ENCODE measurements around the gene CSMD2. TPM values are rescaled to one million over a fixed set of nuclear protein-coding genes. Genes with fewer than 3 reads are reported as not detected.

The CSMD2 gene
- polyA plus RNA-seq, 10 donors: 0.52 to 2.2 (median 0.84) TPM

GRCh38 chr1:33608825-33609400 lies 556.1 kb downstream of the CSMD2 start:
- DNase-seq: no peak

GRCh38 chr1:33607444-33608005 lies 557.5 kb downstream of the CSMD2 start:
- no peak for DNase-seq

- DNase-seq: peak in 2 of 3 donors; percentile 33 to 51
These were observed 558.8 kb downstream of the CSMD2 start for GRCh38 chr1:33606272-33606671.

- no peak for DNase-seq
These were observed 562.8 kb downstream of the CSMD2 start for GRCh38 chr1:33602271-33602670.

- no peak for DNase-seq
These were observed 563.3 kb downstream of the CSMD2 start for GRCh38 chr1:33601751-33602150.

GRCh38 chr1:33599516-33600115 lies 565.4 kb downstream of the CSMD2 start:
- DNase-seq: peak in 2 of 3 donors; percentile 19 to 22

- DNase-seq: no peak
These were observed 576.3 kb downstream of the CSMD2 start for GRCh38 chr1:33588726-33589125.

GRCh38 chr1:33586795-33587194 lies 578.2 kb downstream of the CSMD2 start:
- no peak for DNase-seq

- peak in 1 of 3 donors; percentile 18 for DNase-seq
These were observed 578.9 kb downstream of the CSMD2 start for GRCh38 chr1:33586106-33586505.

GRCh38 chr1:33583567-33583966 lies 581.5 kb downstream of the CSMD2 start:
- DNase-seq: no peak

GRCh38 chr1:33578557-33579448 lies 586.2 kb downstream of the CSMD2 start:
- DNase-seq: no peak

GRCh38 chr1:33577663-33578062 lies 587.4 kb downstream of the CSMD2 start:
- no peak for DNase-seq

GRCh38 chr1:33576821-33577599 lies 588.0 kb downstream of the CSMD2 start:
- DNase-seq: no peak

GRCh38 chr1:33575324-33575879 lies 589.6 kb downstream of the CSMD2 start:
- DNase-seq: peak in 1 of 3 donors; percentile 17

- no peak for DNase-seq
These were observed 591.4 kb downstream of the CSMD2 start for GRCh38 chr1:33573661-33574060.

- DNase-seq: no peak
These were observed 592.6 kb downstream of the CSMD2 start for GRCh38 chr1:33572387-33572786.

GRCh38 chr1:33569331-33569730 lies 595.7 kb downstream of the CSMD2 start:
- no peak for DNase-seq

GRCh38 chr1:33563699-33564098 lies 601.3 kb downstream of the CSMD2 start:
- DNase-seq: no peak

GRCh38 chr1:33562563-33562962 lies 602.5 kb downstream of the CSMD2 start:
- no peak for DNase-seq

- DNase-seq: no peak
These were observed 603.5 kb downstream of the CSMD2 start for GRCh38 chr1:33561576-33561975.

GRCh38 chr1:33560680-33561079 lies 604.4 kb downstream of the CSMD2 start:
- DNase-seq: no peak

All from muscle of back (tissue), 11 donors.